ENCODE measurements around the gene PDXK.
A peak's percentile ranks its signal among the peaks of the same experiment; 100 is the strongest.

PDXK gene

DNA sequence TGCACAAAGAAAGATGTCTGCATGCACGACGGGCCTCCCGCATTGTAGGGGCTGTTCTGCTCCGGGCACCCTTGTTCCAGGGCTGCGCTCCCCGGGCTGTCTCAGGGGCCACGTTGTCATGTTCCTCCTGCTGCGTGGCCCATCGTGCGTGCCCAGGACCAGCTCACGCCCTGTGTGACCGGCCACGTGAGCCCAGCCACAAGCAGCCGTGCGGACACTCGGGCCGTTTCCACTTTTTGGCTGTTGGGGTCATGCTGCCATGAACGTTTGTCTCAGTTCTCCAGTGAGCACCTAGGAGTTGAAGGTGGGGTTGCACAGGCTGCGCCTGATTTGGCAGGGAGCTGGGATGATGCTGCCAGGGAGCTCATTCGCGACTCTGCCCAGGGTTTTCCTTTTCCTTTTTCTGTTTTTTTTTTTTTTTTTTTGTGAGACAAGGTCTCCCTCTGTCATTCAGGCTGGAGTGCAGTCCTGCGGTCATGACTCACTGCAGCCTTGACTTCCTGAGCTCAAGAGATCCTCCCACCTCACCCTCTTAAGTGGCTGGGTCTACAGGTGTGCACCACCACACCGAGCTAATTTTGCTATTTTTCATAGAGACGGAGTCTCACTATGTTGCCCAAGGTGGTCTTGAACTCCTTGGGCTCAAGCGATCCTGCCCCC is 17.4 kb downstream of the PDXK start:
- Histone ChIP-seq H3K4me3 (no peak overlapping the region), H3K27ac (no peak overlapping the region)

DNA sequence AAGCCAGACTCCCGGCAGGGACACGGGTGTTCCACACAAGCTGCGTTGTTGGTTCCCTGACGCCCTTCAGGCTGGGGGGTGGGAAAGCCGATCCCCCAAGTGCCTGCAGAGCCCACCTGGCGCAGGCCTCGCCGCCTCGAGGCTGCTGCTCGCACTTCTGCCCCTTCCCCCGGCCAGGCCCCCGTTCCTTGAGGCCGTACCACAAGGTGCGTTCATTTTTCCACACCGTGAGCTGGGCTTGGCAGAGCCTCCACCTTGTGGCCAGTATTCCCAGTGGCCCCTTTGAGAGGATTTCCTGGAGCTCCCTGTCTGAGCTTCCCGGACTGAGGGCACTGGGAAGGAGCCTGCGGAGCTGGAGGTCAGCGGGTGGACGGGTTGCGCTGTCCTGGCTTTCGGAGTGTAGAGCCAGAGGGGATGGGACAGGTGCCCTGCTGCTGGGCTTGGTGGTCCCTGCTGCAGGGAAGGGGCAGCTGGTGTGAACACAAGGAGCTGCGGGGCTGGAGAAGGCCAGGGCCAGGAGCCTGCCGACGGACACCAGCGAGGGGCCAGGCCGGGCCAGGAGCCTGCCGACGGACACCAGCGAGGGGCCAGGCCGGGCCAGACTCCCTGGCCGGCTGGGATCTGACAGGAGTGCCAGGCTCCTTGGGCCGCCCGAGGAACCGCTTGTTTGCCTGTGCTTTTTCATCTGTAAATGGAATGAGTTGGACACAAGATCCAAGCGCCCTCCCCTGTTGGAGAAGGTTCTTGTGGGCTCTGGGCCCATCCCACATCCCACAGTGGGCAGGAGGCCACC is 18.4 kb downstream of the PDXK start:
- no peak overlapping the region for H3K4me3 ChIP-seq
- no peak overlapping the region for H3K27ac ChIP-seq

DNA sequence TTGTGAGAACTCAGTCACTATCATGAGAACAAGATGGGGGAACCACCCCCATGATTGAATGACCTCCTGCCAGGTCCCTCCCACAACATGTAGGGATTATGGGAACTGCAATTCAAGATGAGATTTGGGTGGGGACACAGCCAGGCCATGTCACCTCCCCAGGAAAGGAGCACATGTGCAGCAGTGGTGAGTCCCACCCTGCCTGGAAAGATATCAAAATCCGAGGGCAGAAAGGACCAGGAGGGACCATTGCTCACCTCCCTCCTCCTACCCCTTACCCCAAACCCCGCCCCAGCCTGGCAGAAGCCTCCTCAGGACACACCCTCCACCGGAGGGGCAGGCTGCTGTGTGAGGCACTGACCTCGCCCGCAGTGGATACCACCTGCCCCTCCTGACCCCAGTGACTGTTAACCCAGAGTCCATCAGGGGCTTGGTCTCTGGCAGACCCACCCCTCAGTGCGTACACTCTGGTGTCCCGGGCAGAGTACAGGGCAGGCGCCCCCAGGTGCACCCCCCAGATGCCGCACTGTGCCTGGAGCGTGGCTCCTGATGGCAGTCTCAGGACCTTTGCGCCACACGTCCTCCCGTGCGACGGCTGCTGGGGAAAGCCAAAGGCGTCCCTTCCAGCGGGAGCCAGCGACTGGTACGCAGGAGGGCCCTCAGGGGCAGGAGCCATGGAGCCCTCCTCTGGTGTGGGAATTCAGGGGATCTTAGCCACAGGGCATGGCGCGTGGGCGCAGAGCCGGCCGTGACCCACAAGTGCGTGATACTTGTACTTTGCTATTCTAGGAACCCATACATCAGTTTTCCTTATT is 20.9 kb downstream of the PDXK start:
- H3K4me3 ChIP-seq, result no peak overlapping the region
- H3K27ac ChIP-seq, result peak overlapping the region in 2 of 21 experiments; percentile 7 to 37

DNA sequence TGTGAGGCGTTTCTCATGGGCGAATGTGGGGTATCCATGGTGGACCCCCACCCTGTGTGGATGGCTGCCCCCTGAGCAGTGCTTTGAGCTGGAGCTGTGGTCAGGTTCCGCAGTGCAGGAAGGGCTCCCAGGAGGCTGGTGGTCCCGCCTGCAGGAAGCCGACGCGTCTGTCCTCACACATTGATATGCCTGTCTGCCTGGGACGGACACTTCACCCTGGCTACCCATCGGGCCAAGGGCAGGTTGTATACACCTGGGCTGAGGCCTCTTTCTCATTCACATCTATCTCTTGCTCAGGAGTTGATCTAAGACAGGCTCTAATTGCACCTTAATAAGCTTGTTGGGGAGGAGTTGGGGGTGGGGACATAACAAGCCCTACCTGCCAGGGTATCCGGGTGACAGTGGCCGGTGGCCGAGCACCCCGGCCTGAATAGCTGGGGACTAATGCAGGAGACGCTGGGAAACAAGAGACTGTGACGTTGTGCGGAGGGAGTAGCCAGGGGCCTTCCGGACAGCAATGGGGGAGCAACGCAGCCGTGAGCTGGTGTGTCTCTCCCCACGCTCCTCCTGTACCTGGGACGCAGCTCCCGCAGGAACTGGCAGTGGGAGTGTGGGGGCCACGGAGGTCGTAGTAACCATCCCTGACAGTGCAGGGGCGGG is 21.7 kb downstream of the PDXK start:
- peak overlapping the region in 2 of 21 experiments; percentile 45 to 55 for H3K27ac ChIP-seq
- H3K4me3 ChIP-seq, result no peak overlapping the region

DNA sequence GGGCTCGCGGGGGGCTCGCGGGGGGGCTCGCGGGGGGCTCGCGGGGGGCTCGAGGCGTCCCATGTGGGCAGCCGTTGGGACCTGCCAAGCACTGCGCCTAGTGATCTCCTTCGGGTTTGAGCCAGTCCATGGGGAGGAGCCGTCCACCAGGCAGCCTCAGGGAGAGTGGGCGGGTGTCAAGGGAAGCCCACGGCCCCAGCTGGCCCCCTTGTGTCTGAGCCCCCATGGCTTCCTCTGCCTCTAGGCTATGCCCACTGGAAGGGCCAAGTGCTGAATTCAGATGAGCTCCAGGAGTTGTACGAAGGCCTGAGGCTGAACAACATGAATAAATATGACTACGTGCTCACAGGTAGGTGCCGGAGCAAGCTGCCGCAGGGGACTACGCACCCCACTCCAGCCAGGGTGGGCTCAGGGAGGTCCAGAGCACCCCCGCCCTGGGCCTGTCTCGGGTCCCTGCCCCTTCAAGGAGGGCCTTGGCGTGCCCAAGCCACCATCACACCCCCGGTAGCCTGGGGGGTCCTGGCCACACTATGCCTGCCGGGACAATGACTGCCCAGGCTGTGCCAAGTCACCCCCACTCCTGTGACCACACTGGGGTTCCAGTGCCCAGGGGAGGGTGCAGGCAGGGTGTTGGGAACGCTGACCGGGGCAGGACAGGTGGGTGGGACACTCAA is 22.6 kb downstream of the PDXK start:
- H3K4me3 ChIP-seq, result no peak overlapping the region
- no peak overlapping the region for H3K27ac ChIP-seq

DNA sequence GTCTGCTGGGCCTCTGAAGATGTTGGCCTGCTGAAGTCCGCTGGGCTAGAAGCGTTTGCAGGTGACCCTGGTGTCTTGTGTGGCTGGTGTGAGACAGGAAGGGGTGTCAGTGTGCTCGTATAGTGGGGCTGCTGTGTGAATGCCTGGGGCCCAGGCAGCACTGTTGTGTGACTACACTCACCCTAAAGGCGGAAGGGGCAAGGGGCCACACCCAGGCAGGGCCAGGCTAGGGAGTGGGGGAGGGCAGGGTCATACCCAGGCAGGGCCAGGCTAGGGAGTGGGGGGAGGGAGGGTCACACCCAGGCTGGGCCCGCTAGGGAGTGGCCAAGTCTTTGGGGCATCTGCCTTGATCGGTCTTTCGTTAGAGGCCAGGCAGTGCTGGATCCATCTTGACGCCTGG is 25.0 kb downstream of the PDXK start:
- Histone ChIP-seq H3K4me3 (no peak overlapping the region), H3K27ac (no peak overlapping the region)

DNA sequence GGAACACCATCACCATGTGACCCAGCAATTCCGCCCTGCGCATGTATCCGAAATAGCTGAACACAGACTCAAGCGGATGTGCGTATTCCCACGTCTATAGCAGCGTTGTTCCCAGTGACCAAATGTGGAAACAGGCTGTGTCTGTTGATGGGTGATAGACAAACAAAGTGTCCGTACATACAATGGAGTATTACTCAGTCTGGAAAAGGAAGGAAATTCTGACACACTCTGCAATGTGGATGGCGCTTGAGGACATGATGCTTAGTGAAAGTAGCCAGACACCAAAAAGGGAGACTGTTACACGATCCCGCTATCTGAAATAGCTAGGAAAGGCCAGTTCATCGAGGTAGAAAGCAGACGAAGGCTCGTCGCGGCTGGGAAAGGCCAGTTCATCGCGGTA is 25.8 kb downstream of the PDXK start:
- H3K4me3 ChIP-seq, result no peak overlapping the region
- no peak overlapping the region for H3K27ac ChIP-seq

DNA sequence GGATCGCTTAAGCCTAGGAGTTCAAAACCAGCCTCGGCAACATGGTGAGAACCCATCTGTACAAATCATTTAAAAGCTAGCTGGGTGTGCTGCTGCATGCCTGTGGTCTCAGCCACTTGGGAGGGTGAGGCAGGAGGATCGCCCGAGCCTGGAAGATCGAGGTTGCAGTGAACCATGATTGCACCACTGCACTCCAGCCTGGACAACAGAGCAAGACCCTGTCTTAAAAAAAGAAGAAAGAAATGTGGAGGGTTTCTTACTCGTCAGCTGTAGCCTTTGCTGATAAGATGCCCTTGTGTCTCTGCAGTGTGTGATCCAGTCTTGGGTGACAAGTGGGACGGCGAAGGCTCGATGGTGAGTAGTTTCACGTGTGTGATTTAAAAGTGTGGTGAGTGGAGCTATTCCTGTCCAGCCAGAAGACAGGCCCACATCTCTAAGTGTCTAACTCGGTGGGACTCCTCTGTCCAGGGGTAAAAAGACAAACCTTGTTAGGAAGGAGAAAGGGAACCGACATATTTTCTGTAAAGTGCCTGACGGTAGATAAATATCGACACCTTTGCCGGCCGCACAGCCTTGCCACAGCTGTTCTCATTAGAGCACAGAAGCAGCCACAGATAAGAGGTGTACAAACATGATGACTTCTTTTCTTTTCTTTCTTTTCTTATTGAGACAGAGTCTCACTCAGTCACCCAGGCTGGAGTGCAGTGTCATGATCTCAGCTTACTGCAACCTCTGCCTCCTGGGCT is 27.0 kb downstream of the PDXK start:
- H3K4me3 ChIP-seq, result no peak overlapping the region
- no peak overlapping the region for H3K27ac ChIP-seq

DNA sequence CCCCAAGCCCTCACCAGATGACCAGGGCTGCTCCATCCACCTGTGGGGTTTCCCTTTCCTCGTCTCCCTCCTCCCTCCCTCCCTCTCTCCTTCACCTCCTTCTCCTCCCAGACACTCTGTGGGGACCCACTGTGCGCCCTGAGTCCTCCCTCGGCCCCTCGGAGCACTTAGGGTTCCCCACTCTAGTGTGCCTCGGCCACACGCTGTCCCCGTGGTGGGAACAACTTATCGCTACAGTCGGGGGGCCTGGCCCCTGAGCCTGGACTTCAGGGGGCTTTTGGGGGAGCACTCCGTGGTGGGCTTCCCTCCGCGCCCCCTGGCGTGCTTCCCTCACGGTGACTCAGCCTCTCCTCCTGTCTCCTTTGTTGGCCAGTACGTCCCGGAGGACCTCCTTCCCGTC is 29.7 kb downstream of the PDXK start:
- Histone ChIP-seq H3K27ac (no peak overlapping the region), H3K4me3 (no peak overlapping the region)

DNA sequence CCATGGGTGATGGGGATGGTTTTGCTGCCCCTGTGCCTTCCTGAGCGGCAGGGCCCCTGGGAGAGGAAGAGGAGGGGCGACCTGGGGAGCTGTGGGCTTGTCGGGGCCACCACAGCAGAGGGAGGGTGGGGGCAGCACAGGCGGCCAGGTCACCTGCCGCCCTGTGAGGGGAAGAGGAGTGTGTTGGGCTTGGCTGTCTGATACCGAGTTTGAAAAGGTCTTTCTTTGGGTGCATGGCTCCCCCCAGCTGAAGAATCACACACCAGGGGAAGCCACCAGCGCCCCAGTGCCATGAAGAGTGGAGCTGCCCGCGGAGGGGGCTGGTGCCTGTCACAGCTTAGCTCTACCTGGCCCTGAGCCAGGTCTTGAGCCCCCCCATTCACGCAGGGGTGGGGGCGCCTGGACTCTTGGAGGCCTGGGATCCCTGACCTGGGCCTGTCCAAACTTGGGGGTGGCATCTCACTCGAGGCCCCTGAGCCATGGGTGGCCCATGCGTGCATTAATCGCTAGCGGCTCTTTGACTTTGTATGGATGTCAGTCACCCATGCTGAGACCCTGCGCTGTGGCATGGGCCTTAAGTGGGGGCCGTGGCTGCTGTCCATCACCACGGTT is 30.8 kb downstream of the PDXK start:
- Histone ChIP-seq H3K27ac (peak overlapping the region in 1 of 21 experiments; percentile 27), H3K4me3 (no peak overlapping the region)

DNA sequence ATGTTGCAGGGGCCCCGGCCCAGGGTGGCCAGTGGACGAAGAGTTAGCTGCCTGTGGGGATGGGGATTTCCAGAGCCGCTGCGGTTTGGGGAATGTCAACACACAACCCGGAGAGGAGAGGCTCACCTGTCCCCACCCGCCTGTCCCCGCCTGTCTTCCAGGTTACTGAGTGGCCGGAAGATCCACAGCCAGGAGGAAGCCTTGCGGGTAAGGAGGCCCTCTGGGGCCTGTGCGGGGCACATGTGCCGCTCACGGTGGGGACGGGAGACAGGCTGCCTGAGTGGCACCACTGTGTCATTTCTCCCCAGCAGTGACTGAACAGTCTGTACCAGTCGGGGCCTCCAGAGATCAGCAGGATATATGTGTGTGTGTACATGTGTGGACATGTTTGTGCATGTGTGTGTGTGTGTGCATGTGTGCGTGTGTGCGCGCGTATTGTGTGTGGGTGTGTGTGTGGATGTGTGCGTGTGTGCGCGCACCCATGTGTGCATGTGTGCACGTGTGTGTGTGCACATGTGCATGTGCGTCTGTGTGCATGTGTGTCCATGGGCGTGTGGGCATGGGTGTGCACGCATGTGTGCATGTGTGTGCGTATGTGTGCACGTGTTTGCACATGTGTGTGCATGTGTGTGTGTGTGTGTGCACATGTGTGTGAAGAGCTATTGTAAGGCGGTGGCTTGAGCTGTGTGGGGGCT is 31.6 kb downstream of the PDXK start:
- H3K27ac ChIP-seq, result no peak overlapping the region
- no peak overlapping the region for H3K4me3 ChIP-seq

DNA sequence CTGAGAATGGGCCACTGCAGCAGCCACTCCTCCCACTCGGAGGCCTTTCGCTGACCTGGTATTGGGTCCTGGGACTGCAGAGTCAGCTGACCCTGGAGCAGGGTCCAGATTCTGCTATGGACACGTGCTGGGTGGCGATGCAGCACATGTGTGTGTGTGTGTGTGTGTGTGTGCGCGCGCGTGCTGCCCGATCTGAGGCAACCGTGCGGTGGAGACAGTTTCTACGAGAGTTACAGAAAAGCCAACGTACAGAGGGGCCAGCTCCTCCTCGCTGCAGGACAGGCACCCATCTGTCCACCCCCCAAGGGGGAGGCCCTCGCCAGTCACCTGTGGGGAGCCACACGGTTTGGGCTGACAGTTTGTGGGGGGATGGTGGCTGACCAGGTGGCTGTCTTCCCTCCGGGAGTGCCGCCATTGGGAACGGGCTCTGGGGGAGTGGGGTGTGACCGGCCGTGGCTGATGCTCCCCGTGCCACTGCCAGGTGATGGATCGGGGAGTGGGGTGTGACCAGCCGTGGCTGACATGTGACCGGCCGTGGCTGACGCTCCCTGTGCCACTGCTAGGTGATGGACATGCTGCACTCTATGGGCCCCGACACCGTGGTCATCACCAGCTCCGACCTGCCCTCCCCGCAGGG is 33.1 kb downstream of the PDXK start:
- Histone ChIP-seq H3K4me3 (no peak overlapping the region), H3K27ac (no peak overlapping the region)

DNA sequence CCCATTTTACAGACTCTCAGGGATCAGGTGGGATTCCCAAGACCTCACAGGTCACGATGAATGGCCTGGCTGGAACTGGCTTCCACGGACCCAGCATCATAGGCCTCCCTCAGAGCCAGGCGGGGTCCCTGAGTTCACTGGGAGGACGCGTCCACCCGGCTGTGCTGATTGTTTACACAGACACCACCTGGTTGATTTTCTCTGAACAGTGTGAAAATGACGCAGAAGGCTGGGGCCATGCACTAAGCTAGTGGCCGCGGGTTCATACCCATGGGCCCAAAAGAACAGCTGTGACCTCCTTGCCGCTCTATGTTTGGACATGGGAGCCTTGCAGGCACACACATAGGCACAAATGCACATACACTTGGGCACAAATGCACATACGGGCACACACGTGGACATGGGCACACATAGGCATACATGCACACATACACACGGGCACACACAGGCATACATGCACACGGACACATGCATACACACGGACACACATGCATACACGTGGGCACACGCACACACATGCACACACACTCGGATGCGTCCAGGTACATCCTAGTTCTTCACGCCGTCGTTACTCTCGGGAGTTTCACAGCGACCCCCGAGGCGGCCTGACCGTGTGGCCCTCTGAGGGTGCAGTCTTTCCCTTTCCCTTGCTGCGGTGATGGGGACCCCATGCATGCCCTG is 34.0 kb downstream of the PDXK start:
- Histone ChIP-seq H3K4me3 (no peak overlapping the region), H3K27ac (no peak overlapping the region)

DNA sequence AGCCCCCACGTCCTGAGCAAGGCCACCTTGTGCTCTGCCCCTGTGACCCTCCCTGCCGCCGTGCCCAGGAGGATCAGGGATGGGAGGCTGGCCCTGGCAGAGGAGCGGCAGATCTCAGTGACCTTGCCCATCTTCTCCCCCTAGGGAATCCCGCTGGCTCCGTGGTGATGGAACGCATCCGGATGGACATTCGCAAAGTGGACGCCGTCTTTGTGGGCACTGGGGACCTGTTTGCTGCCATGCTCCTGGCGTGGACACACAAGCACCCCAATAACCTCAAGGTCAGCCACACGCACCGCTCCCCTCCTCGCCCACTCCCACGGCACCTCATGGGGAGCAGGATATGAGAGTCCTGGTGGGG is 34.5 kb downstream of the PDXK start:
- no peak overlapping the region for H3K27ac ChIP-seq
- H3K4me3 ChIP-seq, result no peak overlapping the region

DNA sequence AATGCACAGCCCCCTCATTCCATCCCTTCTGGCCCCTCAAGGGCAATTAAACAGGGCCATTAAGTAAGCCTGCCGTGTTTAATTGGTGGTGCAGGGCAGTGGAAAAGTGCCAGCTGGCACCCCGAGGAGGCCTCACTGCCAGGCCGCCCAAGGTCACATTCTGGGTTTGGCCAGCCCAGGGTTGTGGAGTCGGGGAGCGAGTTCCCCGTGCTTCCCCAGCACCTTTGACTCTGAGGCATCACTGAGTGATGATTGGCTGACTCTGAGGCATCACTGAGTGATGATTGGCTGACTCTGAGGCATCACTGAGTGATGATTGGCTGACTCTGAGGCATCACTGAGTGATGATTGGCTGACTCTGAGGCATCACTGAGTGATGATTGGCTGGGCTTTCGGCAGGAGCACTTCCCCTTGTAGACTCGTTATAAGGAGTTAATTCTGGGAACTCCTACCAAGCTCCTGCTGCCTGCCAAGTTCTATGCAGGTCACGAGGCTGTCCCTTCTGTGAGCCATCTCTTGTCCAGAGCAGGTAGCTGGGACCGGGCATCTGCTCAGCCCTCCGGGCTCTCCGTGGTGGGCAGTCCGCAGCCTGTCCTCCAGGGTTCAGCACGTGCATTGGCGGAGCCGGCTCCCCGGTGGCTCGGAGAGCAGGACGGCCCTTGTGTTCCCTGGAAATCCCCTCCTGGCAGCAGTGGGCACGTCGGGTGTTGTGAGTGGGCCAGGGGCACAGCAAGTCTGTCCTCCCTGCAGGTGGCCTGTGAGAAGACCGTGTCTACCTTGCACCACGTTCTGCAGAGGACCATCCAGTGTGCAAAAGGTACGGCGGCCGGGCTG is 36.2 kb downstream of the PDXK start:
- Histone ChIP-seq H3K27ac (no peak overlapping the region), H3K4me3 (no peak overlapping the region)

Data from skin epidermis (tissue), 12 donors.